Stimulated activated CD8-positive, alpha-beta memory T cell treated with anti-CD3 and anti-CD28 coated beads, Interleukin-15, amount 100 ng/mL, for 24 hours (primary cell): ENCODE measurements around the gene TOM1.

Experiments used
- DNase-seq: peaks from one replicate; pipeline ENCODE4 v3.0.0-alpha.2; 2020; ENCODE audit warnings: low read depth

Gene TOM1

DNA sequence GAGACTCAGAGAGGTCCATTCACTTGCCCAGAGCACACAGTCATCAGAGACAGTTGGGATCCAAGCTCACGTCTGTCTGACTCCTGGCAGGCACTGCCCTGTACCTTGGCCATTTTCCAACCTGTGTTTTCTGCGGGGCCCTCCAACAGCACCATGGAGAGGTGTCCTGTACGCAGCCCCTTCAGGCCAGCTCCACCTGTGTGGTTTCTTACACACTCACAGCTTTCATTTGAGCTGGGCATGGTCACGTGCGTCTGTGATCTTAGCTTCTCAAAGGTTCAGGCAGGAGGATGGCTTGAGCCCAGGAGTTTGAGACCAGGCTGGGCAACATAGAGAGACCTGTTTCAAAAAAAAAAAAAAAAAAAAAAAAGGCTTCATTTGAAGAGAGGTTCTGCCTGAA lies 24.4 kb downstream of the TOM1 start:
- no peak for DNase-seq

- DNase-seq, result no peak
Measured at GRCh38 chr22:35324762-35325161, 25.1 kb downstream of the TOM1 start.

- DNase-seq, result no peak
Measured at GRCh38 chr22:35325209-35325608, 25.5 kb downstream of the TOM1 start.

DNA sequence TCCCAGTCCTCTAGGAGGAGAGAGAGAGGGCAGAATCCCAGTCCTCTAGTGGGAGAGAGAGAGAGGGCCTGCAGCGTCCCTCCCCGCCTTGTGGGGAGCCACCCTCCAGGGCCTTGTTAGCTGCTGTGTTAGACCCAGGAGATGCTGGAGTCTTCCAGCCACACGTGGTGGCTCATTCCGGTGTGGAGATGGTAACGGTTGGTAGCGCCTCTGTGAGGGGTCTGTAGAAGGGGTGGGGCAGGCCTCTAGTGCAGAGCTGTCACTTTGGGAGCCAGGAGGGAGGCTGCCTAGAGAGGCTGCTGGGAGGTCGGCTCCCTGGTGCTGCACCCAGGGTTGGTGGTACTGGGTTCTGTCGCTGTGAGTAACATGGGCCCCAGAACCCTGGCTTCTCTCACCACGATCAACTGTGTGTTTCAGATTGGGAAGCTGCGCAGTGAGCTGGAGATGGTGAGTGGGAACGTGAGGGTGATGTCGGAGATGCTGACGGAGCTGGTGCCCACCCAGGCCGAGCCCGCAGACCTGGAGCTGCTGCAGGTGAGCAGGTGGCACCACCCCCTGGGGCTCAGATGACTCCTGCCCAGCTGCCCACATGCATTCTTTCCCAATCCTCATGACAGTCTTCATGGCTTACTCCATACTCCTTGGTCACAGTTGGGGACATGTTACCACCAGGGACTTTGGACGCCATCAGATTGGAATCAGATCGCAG lies 27.3 kb downstream of the TOM1 start:
- DNase-seq, result no peak

- no peak for DNase-seq
Measured at GRCh38 chr22:35327690-35328471, 28.2 kb downstream of the TOM1 start.

DNA sequence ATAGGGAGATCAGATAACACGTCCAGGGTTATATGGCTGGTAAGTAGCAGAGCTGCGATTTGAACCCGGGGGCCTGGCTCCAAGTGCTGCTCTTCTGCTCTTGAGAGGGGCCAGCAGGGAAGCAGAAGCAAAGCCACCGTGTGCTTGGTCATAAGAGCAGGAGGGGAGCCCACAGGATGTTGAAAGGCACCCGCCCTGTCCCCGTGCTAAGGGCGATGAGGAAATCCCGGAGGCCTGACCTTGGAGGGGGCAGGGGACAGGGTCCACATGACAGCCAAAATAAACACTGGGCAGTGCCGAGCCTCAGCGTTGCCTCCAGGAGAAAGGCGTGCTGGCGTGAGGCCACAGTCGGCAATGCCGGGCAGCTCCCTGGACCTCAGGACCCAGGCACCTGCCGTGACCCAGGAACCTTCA lies 28.8 kb downstream of the TOM1 start:
- DNase-seq, result no peak

DNA sequence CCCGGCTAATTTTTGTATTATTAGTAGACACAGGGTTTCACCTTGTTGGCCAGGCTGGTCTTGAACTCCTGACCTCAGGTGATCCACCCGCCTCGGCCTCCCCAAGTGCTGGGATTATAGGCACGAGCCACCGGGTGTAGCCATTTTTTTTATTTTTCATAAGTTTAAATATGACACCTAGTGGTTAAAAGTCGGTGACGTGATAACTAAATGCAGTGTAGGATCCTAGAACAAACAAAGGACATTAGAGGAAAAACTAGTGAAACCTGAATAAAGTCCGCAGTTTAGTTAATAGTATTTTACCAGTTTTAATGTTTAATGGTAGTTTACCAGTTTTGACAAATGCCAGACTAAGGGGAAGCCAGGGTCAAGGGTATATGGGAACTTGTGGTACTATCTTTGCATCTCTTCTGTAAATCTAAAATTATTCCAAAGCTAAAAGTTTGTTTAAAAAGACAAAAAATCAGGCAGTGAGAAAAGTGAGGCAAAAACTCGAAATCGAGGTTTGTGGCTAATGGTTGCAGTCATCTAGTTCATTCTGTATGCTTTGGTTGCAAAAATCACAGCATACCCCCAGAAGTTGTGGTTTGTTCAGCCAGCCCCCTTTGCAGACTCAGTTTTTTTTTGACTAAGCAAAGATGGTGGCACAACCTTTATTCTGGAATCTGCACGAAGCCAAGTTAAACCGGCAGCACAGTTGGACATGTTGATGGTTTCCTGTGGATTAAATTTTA lies 29.6 kb downstream of the TOM1 start:
- DNase-seq, result no peak

- no peak for DNase-seq
Measured at GRCh38 chr22:35330258-35330861, 30.7 kb downstream of the TOM1 start.

GRCh38 chr22:35332278-35332677 lies 32.6 kb downstream of the TOM1 start:
- no peak for DNase-seq

DNA sequence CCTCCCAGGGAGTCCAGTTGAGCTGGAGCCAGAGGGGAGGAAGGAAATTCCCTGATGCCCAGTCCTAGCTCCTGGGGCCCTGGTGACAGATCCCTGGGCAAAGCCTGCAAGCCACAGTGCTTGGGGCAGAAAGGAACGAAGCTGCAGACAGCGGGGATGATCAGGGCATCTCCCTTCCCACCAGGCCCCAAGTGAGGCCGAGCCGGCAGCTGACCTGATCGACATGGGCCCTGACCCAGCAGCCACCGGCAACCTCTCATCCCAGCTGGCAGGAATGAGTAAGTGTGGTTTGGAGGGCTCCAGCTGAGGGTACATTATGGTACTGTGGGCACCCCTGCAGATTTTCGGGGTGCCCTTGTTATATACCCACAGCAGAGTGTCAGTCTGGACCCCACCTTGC lies 33.5 kb downstream of the TOM1 start:
- DNase-seq, result no peak

DNA sequence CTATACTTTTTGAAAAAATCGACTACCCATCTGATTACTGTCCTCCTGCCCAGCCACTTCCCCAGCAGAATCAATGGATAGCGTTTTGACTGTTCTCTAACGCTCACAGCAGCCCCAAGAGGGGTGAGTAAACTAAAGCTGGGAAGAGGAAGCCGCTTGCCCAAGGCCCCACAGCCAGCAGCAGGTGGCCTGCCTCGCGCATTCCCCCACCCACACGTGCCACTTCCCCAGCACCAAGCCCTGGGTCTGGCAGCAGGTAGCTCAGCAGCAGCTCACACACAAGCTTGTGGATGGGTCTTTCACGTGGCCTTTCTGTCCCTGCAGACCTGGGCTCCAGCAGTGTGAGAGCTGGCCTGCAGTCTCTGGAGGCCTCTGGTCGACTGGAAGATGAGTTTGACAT lies 34.3 kb downstream of the TOM1 start:
- no peak for DNase-seq

GRCh38 chr22:35335468-35335867 lies 35.8 kb downstream of the TOM1 start:
- no peak for DNase-seq

GRCh38 chr22:35335936-35336781 lies 36.5 kb downstream of the TOM1 start:
- no peak for DNase-seq

- no peak for DNase-seq
Measured at GRCh38 chr22:35337932-35338331, 38.2 kb downstream of the TOM1 start.

DNA sequence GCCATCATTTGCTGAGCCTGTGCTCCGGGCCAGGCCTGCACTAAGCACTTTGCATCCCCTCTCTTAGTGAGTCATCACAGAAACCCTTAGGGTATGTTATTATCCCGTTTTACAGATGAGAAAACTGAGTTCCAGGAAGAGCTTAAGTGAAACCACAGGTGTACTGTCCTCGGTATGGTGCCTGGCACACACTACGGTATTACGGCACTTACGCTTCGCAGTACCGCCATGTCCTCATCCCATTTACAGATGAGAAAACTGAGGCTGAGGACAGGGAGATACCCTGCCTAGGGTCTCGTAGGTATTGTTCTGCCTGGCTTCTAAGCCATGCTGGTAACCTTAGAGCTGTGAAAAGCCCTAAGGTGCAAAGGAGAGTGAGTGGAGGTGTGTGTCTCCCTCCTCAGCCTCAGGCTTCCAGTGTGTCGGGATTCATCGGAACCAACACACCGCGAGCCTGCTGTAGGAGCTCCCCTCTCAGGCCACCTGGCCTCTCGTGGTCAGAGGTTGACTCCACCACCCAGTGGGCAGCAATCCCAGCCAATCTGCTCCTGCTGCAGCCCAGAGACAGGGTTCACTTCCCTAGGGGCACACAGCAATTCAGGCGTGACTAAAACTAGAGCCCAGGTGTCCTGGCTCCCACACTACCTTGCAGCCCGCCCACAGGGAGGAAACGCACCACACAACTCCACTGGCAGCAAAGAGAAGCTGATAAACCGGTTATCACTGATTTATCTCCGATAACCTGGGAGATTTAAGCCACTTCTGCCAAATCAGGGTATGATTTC lies 41.6 kb downstream of the TOM1 start:
- DNase-seq, result no peak

DNA sequence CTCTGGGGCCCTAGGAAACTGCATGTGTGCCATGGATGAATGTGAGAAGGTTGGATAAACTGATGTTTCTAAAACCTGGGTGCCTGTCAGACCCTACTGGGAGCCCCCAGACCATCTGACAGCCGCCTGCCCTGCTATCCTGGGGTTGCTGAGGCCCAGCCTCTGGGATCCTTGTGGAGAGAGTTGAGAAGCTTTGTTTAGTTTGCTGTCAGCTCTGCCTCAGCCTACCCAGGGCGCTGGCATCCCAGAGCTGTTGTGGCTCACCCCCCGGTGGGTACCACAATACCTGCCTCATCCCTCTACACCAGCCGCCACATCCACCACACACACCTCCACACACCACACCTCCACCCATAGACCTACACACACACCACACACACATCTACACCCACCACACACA lies 42.7 kb downstream of the TOM1 start:
- no peak for DNase-seq

DNA sequence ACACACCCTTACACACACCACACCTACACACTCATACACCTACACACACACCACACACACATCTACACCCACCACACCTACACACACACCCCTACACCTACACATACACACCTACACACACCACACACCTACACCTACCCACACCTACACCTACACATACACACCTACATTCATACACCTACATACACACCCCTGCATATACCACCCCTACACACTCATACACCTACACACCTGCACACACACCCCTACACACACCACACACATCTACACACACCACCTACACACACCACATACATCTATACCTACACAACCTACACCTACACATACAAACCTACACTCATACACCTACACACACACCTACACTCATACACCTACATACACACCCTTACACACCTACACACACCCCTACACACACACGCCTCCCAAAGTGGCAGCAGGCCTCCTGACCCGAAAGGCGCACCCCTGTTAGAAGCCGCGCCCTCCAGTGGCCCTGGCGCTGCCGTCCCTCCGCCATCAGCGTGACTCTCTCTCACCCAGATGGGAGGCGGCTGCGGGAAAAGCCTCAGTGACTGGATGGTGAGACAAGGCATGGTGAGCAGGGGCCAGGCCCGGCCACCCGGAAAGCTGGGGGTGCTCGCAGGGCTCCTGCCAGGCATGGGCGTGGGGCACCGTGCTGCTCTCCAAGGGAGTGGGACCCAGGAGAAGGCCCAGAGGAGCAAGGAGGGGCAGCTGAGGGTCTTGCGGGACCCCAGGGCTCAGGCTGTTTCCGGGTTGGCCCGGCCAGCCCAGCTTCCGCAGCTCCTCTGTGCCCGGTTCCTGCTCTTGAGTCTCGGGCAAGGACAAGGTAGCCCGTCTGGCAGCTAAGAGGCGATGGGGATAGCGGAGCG lies 44.2 kb downstream of the TOM1 start:
- no peak for DNase-seq

DNA sequence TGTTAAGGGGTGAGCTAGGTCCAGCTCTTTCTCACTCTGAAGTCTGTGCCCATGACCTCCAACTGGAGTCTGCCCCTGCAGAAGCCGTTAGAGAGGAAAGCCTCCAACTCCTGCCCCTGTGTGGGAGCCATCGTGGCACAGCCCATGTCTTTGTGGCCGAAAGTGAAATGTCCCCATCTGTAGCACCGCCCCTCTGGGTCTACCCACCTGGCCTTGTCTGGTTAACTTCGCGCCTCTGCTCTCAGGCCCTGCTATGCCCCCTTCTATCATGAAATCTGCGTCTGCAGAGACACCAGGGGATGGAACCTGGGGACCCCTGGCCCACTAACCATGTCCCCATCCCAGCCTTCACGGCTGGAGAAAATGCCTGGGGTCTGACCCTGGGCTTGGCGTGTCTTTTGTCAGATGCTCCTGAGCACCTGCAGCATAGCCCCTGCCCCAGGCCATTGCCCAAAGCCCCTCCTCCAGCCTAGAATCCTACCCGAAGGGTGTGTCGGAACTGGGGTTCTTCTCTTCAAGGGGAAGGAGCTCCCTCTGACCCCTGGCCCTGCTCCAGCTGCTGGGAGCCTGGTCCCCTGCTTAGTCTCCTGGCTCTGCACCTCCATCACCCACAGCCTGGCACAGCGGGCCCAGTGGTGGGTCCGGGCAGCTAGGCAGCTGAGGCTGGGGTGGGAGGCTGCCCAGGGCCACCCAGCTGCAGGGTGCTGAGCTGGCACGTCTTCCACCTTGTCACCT lies 45.4 kb downstream of the TOM1 start:
- DNase-seq, result no peak
